ENCODE measurements around the gene TFEB. TPM values are rescaled to one million over a fixed set of nuclear protein-coding genes. Genes with fewer than 3 reads are reported as not detected.

Gene TFEB
- total RNA-seq, 4 donors from 2014 or later = 17.6 to 47.9 (median 22.9) TPM

- H3K4me1 ChIP-seq = peaks cover 3 to 33% (median 9%) of the 10 kb centered on the region in 4 donors
- TF ChIP-seq POLR2A (IDR thresholded peaks at IDR 0.05) (peak in 1 of 2 donors; percentile 21), CTCF (IDR thresholded peaks at IDR 0.05) (peak in 2 of 6 experiments; percentile 14)
- peak overlapping the region; percentile 74 to 98 (median 90) for H3K4me3 ChIP-seq
- no peaks in the 10 kb centered on the region for H3K27me3 ChIP-seq
- peak overlapping the region; percentile 94 to 99 (median 98) for H3K27ac ChIP-seq
- H3K9me3 ChIP-seq = no peaks in the 10 kb centered on the region
- H3K36me3 ChIP-seq = no peaks in the 10 kb centered on the region
- DNase-seq = peak; percentile 81 to 91 (median 87)
Observed at GRCh38 chr6:41733707-41734665, 1.4 kb downstream of the TFEB start.

- peaks cover 4 to 40% (median 9%) of the 10 kb centered on the region in 4 donors for H3K4me1 ChIP-seq
- H3K27ac ChIP-seq = peak overlapping the region; percentile 94 to 99 (median 98)
- no peaks in the 10 kb centered on the region for H3K9me3 ChIP-seq
- peak overlapping the region; percentile 74 to 98 (median 90) for H3K4me3 ChIP-seq
- no peak for TF ChIP-seq CTCF (IDR thresholded peaks at IDR 0.05)
- no peak for TF ChIP-seq POLR2A (IDR thresholded peaks at IDR 0.05)
- no peaks in the 10 kb centered on the region for H3K27me3 ChIP-seq
- no peaks in the 10 kb centered on the region for H3K36me3 ChIP-seq
- no peak for DNase-seq
Observed at GRCh38 chr6:41733360-41733706, 2.1 kb downstream of the TFEB start.

- TF ChIP-seq POLR2A (IDR thresholded peaks at IDR 0.05) = no peak
- no peak for TF ChIP-seq CTCF (IDR thresholded peaks at IDR 0.05)
Observed at GRCh38 chr6:41732591-41733359, 2.6 kb downstream of the TFEB start.

GRCh38 chr6:41732149-41732548, 3.3 kb downstream of the TFEB start:
- Histone ChIP-seq H3K27me3 (no peaks in the 10 kb centered on the region), H3K4me3 (peak overlapping the region in 2 of 4 donors; percentile 84 to 97), H3K4me1 (peaks cover 4 to 46% (median 11%) of the 10 kb centered on the region in 4 donors), H3K27ac (peak overlapping the region in 3 of 4 donors; percentile 96 to 99 (median 99)), H3K9me3 (no peaks in the 10 kb centered on the region), H3K36me3 (no peaks in the 10 kb centered on the region)
- DNase-seq = no peak
- TF ChIP-seq POLR2A (IDR thresholded peaks at IDR 0.05) (no peak), CTCF (IDR thresholded peaks at IDR 0.05) (no peak)

More at GRCh38 chr6:41732591-41733359, 2.6 kb downstream of the TFEB start:
- H3K4me1 ChIP-seq = peaks cover 4 to 45% (median 10%) of the 10 kb centered on the region in 4 donors
- peak overlapping the region; percentile 94 to 99 (median 98) for H3K27ac ChIP-seq
- no peaks in the 10 kb centered on the region for H3K27me3 ChIP-seq
- peak overlapping the region; percentile 74 to 98 (median 90) for H3K4me3 ChIP-seq
- H3K9me3 ChIP-seq = no peaks in the 10 kb centered on the region
- H3K36me3 ChIP-seq = no peaks in the 10 kb centered on the region
- peak in 2 of 3 donors; percentile 79 to 86 for DNase-seq

- DNase-seq = no peak
- H3K36me3 ChIP-seq = no peaks in the 10 kb centered on the region
- peak overlapping the region in 2 of 4 donors; percentile 84 to 97 for H3K4me3 ChIP-seq
- peaks cover 4 to 46% (median 11%) of the 10 kb centered on the region in 4 donors for H3K4me1 ChIP-seq
- no peak for TF ChIP-seq POLR2A (IDR thresholded peaks at IDR 0.05)
- no peaks in the 10 kb centered on the region for H3K27me3 ChIP-seq
- peak overlapping the region in 2 of 4 donors; percentile 96 to 99 for H3K27ac ChIP-seq
- no peaks in the 10 kb centered on the region for H3K9me3 ChIP-seq
Observed at GRCh38 chr6:41731561-41732086, 3.8 kb downstream of the TFEB start.

Data from Peyer's patch (tissue), 4 donors.